H1 (cell line): ENCODE results near the gene GJC2. TPM values are rescaled to one million over a fixed set of nuclear protein-coding genes. Genes with fewer than 3 reads are reported as not detected.

Source experiments
- CTCF ChIA-PET: fragments of 300-600 bp; sonication (Branson Sonifier 250); formaldehyde crosslinking; loops from one replicate; lab custom pipeline; 2021; ENCODE audit not compliant: partially characterized antibody; lab: Charles Lee
- POLR2A ChIA-PET: fragments of 300-600 bp; sonication (Branson Sonifier 250); formaldehyde crosslinking; loops from one replicate; lab custom pipeline; 2021; ENCODE audit warnings: inconsistent platforms; ENCODE audit not compliant: partially characterized antibody; lab: Charles Lee
- DNase-seq, 2 experiments: peaks; one replicate each; pipeline versions ENCODE4 v3.0.0 to v3.0.0-alpha.2; 2010 to 2022; ENCODE audit warnings: low spot score in 2 of 2, low read depth in 1 of 2, mixed read lengths in 1 of 2
- FAIRE-seq: peaks from 2 replicates; lab custom pipeline; 2011; peaks lifted over from hg19 to GRCh38; lab: Jason Lieb, UNC
- H2AFZ ChIP-seq: 2 replicates; pipeline ENCODE4 v1.8.1; 2012; ENCODE audit warnings: low read length, inconsistent platforms
- H2AK5ac ChIP-seq: 2 replicates; pipeline ENCODE4 v1.6.1; 2013; ENCODE audit warnings: low read depth, low read length
- H2BK120ac ChIP-seq: replicated peaks from 2 replicates; pipeline ENCODE3; 2013; ENCODE audit warnings: low read depth, low read length, inconsistent platforms
- H2BK12ac ChIP-seq: 2 replicates; pipeline ENCODE4 v1.6.1; 2013; ENCODE audit warnings: low read depth, low read length
- H2BK15ac ChIP-seq: 2 replicates; pipeline ENCODE4 v1.6.1; 2013; ENCODE audit warnings: low read length
- H2BK20ac ChIP-seq: 2 replicates; pipeline ENCODE4 v1.6.1; 2013; ENCODE audit warnings: low read length
- H2BK5ac ChIP-seq: 2 replicates; pipeline ENCODE4 v1.6.1; 2013; ENCODE audit warnings: low read depth, low read length
- H3K14ac ChIP-seq: 2 replicates; pipeline ENCODE4 v1.6.1; 2013; ENCODE audit warnings: inconsistent platforms; ENCODE audit not compliant: insufficient read length
- H3K18ac ChIP-seq: 2 replicates; pipeline ENCODE4 v1.6.1; 2013; ENCODE audit warnings: low read length; ENCODE audit errors: extremely low read depth
- H3K23ac ChIP-seq: 2 replicates; pipeline ENCODE4 v1.6.1; 2013; ENCODE audit warnings: inconsistent platforms; ENCODE audit not compliant: insufficient read length
- H3K23me2 ChIP-seq: 2 replicates; pipeline ENCODE4 v1.6.1; 2013; ENCODE audit warnings: low read depth, low read length
- H3K27ac ChIP-seq: 2 replicates; pipeline ENCODE4 v1.6.1; 2011; ENCODE audit warnings: low read depth, low read length, inconsistent platforms
- H3K27me3 ChIP-seq, 4 experiments: replicated peaks in 1 of 4; 1 replicate in 1 of 4; 2 replicates in 3 of 4; pipeline versions ENCODE4 v1.6.1 to v1.8.1; 2011 to 2013; ENCODE audit warnings: low read length in 3 of 4, mild to moderate bottlenecking in 3 of 4, inconsistent platforms in 2 of 4, mixed read lengths in 2 of 4, moderate library complexity in 1 of 4; ENCODE audit not compliant: control insufficient read depth in 3 of 4, insufficient read depth in 3 of 4; ENCODE audit errors: extremely low read depth in 1 of 4
- H3K36me3 ChIP-seq, 4 experiments: 2 replicates each; pipeline versions ENCODE4 v1.6.1 to v1.8.1; 2011 to 2013; ENCODE audit warnings: mild to moderate bottlenecking in 4 of 4, low read length in 3 of 4, moderate library complexity in 2 of 4, control low read depth in 1 of 4, inconsistent platforms in 1 of 4; ENCODE audit not compliant: insufficient read depth in 4 of 4, control insufficient read depth in 2 of 4
- H3K4ac ChIP-seq: replicated peaks from 2 replicates; pipeline ENCODE3; 2013; ENCODE audit warnings: low read length, low read depth, mixed read lengths, inconsistent platforms; ENCODE audit not compliant: insufficient read length
- H3K4me1 ChIP-seq, 4 experiments: replicated peaks in 1 of 4; 1 replicate in 1 of 4; 2 replicates in 3 of 4; pipeline versions ENCODE4 v1.6.1 to v1.8.1; 2011 to 2013; ENCODE audit warnings: low read length in 3 of 4, inconsistent platforms in 2 of 4, mixed read lengths in 1 of 4; ENCODE audit not compliant: insufficient read depth in 4 of 4, control insufficient read depth in 3 of 4
- H3K4me2 ChIP-seq, 2 experiments: 2 replicates each; pipeline versions ENCODE4 v1.6.1 to v1.8.1; 2011 to 2013; ENCODE audit warnings: low read depth in 2 of 2, low read length in 2 of 2, control low read depth in 1 of 2, inconsistent platforms in 1 of 2, mild to moderate bottlenecking in 1 of 2; ENCODE audit not compliant: insufficient read depth in 1 of 2
- H3K4me3 ChIP-seq, 4 experiments: fragments of 200-600, 300-600 bp in 1 of 4; sonication (generic), shearing (Covaris generic), sonication (Bioruptor Twin) in 1 of 4; 2 replicates each; pipeline versions ENCODE4 v1.5.1 to v1.8.1; 2011 to 2016; ENCODE audit warnings: low read length in 4 of 4, low read depth in 3 of 4, control low read depth in 2 of 4, inconsistent platforms in 2 of 4, mild to moderate bottlenecking in 2 of 4, mixed read lengths in 1 of 4, moderate library complexity in 1 of 4; ENCODE audit not compliant: insufficient read depth in 2 of 4; ENCODE audit errors: extremely low read depth in 1 of 4
- H3K56ac ChIP-seq: replicated peaks from 2 replicates; pipeline ENCODE3; 2013; ENCODE audit warnings: low read depth, mild to moderate bottlenecking, mixed read lengths, low read length, inconsistent platforms; ENCODE audit not compliant: insufficient read length
- H3K79me1 ChIP-seq: 2 replicates; pipeline ENCODE4 v1.6.1; 2013; ENCODE audit warnings: low read depth, low read length, control low read depth
- H3K79me2 ChIP-seq, 2 experiments: 2 replicates each; pipeline versions ENCODE4 v1.6.1 to v1.8.1; 2012 to 2013; ENCODE audit warnings: low read length in 2 of 2, mild to moderate bottlenecking in 2 of 2, inconsistent platforms in 1 of 2; ENCODE audit not compliant: insufficient read depth in 2 of 2, control insufficient read depth in 1 of 2
- H3K9ac ChIP-seq, 4 experiments: replicated peaks in 1 of 4; 1 replicate in 1 of 4; 2 replicates in 3 of 4; pipeline versions ENCODE4 v1.6.1 to v1.8.1; 2011 to 2013; ENCODE audit warnings: low read depth in 3 of 4, low read length in 3 of 4, control low read depth in 2 of 4, mild to moderate bottlenecking in 2 of 4, moderate library complexity in 2 of 4, inconsistent platforms in 1 of 4; ENCODE audit errors: extremely low read depth in 1 of 4
- H3K9me3 ChIP-seq, 2 experiments: 2 replicates each; pipeline versions ENCODE4 v1.6.1 to v1.8.1; 2012 to 2013; ENCODE audit warnings: mild to moderate bottlenecking in 2 of 2, moderate library complexity in 2 of 2, control low read depth in 1 of 2, inconsistent platforms in 1 of 2, low read depth in 1 of 2, low read length in 1 of 2, mixed read lengths in 1 of 2; ENCODE audit not compliant: insufficient read depth in 2 of 2
- H4K20me1 ChIP-seq, 2 experiments: replicated peaks in 1 of 2; 2 replicates each; pipeline versions ENCODE3 to v1.8.1; 2011 to 2013; ENCODE audit warnings: inconsistent platforms in 2 of 2, low read length in 2 of 2, mild to moderate bottlenecking in 1 of 2; ENCODE audit not compliant: insufficient read depth in 2 of 2, control insufficient read depth in 1 of 2
- H4K5ac ChIP-seq: 2 replicates; pipeline ENCODE4 v1.6.1; 2013; ENCODE audit warnings: low read length, low read depth, mixed read lengths, inconsistent platforms; ENCODE audit not compliant: insufficient read length
- H4K8ac ChIP-seq: 2 replicates; pipeline ENCODE4 v1.8.0; 2013; ENCODE audit warnings: mild to moderate bottlenecking, moderate library complexity, low read length, inconsistent platforms; ENCODE audit not compliant: insufficient read depth; ENCODE audit errors: extremely low read depth
- H4K91ac ChIP-seq: replicated peaks from 2 replicates; pipeline ENCODE3; 2013; ENCODE audit warnings: low read length, mixed read lengths, inconsistent platforms; ENCODE audit not compliant: insufficient read length
- BCL11A ChIP-seq, 2 experiments: IDR thresholded peaks; one replicate each; pipeline ENCODE4 v1.6.1; 2011; ENCODE audit warnings: low read depth in 2 of 2, low read length in 2 of 2, mild to moderate bottlenecking in 2 of 2
- CBX5 ChIP-seq: fragments of 300-800, 300-1000 bp; sonication (generic); IDR thresholded peaks from 2 replicates; pipeline ENCODE4 v1.7.1; 2016; ENCODE audit warnings: antibody characterized with exemption, low read length, low read depth
- CHD1 ChIP-seq: IDR thresholded peaks from 2 replicates; pipeline ENCODE4 v1.6.1; 2012; ENCODE audit warnings: low read depth, low read length, improper control_type of control experiment
- FOSL1 ChIP-seq: IDR thresholded peaks from 2 replicates; pipeline ENCODE4 v1.6.1; 2011; ENCODE audit warnings: mild to moderate bottlenecking, low read depth, low read length, moderate library complexity; ENCODE audit not compliant: insufficient read depth
- JUND ChIP-seq: IDR thresholded peaks from 2 replicates; pipeline ENCODE4 v1.6.1; 2011; ENCODE audit warnings: mild to moderate bottlenecking, improper control_type of control experiment, low read length
- POLR2A ChIP-seq, 2 experiments: IDR thresholded peaks; 1 replicate in 1 of 2; 2 replicates in 1 of 2; pipeline ENCODE4 v1.6.1; 2011; ENCODE audit warnings: low read depth in 2 of 2, low read length in 2 of 2, mild to moderate bottlenecking in 2 of 2; ENCODE audit errors: control extremely low read depth in 1 of 2
- RBBP5 ChIP-seq: IDR thresholded peaks from 2 replicates; pipeline ENCODE4 v1.7.1; 2012; ENCODE audit warnings: low read depth, mild to moderate bottlenecking, inconsistent platforms, low read length, moderate library complexity, borderline replicate concordance
- RNF2 ChIP-seq: fragments of 200-900, 300-1000 bp; sonication (generic); IDR thresholded peaks from 2 replicates; pipeline ENCODE4 v1.7.1; 2016; ENCODE audit warnings: borderline replicate concordance, low read depth, mild to moderate bottlenecking, antibody characterized with exemption, low read length; ENCODE audit not compliant: poor library complexity, severe bottlenecking; ENCODE audit errors: missing control alignments
- RXRA ChIP-seq: IDR thresholded peaks from 2 replicates; pipeline ENCODE4 v1.6.1; 2011; ENCODE audit warnings: low read depth, mild to moderate bottlenecking, low read length, moderate library complexity; ENCODE audit not compliant: insufficient read depth
- SIRT6 ChIP-seq: IDR thresholded peaks from one replicate; pipeline ENCODE4 v1.7.1; 2012; ENCODE audit warnings: low read length, inconsistent platforms
- SRF ChIP-seq: IDR thresholded peaks from 2 replicates; pipeline ENCODE4 v1.6.1; 2011; ENCODE audit warnings: mild to moderate bottlenecking, low read depth, low read length, moderate library complexity
- WGBS, 2 experiments: shearing (Covaris generic) in 1 of 2; methylation state at CpG; one replicate each; pipeline versions ENCODE4 v1.1.6 to v1.1.7; 2013 to 2015; ENCODE audit warnings: low lambda C conversion rate in 2 of 2, mixed read lengths in 2 of 2, inconsistent platforms in 1 of 2, low coverage in 1 of 2, missing lambda C conversion rate in 1 of 2; ENCODE audit not compliant: insufficient replicate concordance in 2 of 2, insufficient coverage in 1 of 2, insufficient read length in 1 of 2; ENCODE audit errors: extremely low coverage in 1 of 2, missing lambda C conversion rate in 1 of 2; 5-methylcytosine and 5-hydroxymethylcytosine counted together
- polyA plus RNA-seq, 7 experiments: library from polyadenylated mRNA; depleted of rRNA in 3 of 7; stranded (reverse) in 5 of 7; unstranded in 2 of 7; fragments of >200 nt in 5 of 7; fragments of 200-250 nt in 2 of 7; gene quantifications; 1 replicate in 5 of 7; 2 replicates in 1 of 7; 4 replicates in 1 of 7; pipeline versions ENCODE4 v1.2.1 to v1.2.3, GENCODE V29; 2011 to 2013; ENCODE audit warnings: missing spikeins in 2 of 7, mixed read lengths in 2 of 7
- total RNA-seq: library from RNA; stranded (reverse); fragmentation: NEBNext Ultra II Directional; extraction: Animal tissue kit (Norgen Biotek cat#: 25700); gene quantifications from 2 replicates; pipeline ENCODE4 v1.2.1, GENCODE V29; 2021

The GJC2 gene
- total and polyA plus RNA-seq, 2 of the 8 experiments (the other 6 are each of a cell fraction or from before 2014, with no cell fraction given): 0.17 to 0.54 TPM

- peak within 1 kb of the TSS; percentile 92 for H2BK15ac ChIP-seq
- H3K56ac ChIP-seq: peak within 1 kb of the TSS; percentile 91
- peak within 1 kb of the TSS; percentile 99 for H2AFZ ChIP-seq
- peaks cover 2% of the 10 kb centered on the region; the same call in 1 of the 2 replicates for H3K79me1 ChIP-seq
- peak within 1 kb of the TSS; percentile 75 for H4K91ac ChIP-seq
- H3K4me2 ChIP-seq: peak within 1 kb of the TSS; percentile 64 to 98
- H2BK12ac ChIP-seq: peak within 1 kb of the TSS; percentile 52; the same call in 1 of the 2 replicates
- H3K14ac ChIP-seq: no peak within 1 kb of the TSS
- H4K8ac ChIP-seq: peak within 1 kb of the TSS; percentile 100
- H4K5ac ChIP-seq: peak within 1 kb of the TSS; percentile 53
- no peak within 1 kb of the TSS for H2BK20ac ChIP-seq
- H2AK5ac ChIP-seq: no peak within 1 kb of the TSS
- H3K79me2 ChIP-seq: peaks cover 0 to 23% of the 10 kb centered on the region in 2 experiments; a peak in 2 of 4 replicates
- H4K20me1 ChIP-seq: peaks cover 0 to 4% of the 10 kb centered on the region in 2 experiments
- peak within 1 kb of the TSS; percentile 66 for H2BK5ac ChIP-seq
- peak within 1 kb of the TSS; percentile 64 to 98 (median 95) for H3K9ac ChIP-seq
- H2BK120ac ChIP-seq: peak within 1 kb of the TSS; percentile 97
- POLR2A ChIA-PET: interaction anchor here (0.7 to 6.5 kb wide), 21 partner anchors 9 to 292 kb away, joined by 3 to 44 read pairs (median 4); partner anchors contain the start of genes GUK1, MRPL55 and WNT3A
- peaks cover 0 to 12% (median 8%) of the 10 kb centered on the region in 4 experiments; a peak in 6 of 7 replicates for H3K4me1 ChIP-seq
- peaks cover 6% of the 10 kb centered on the region; the same call in 1 of the 2 replicates for H3K23me2 ChIP-seq
- H3K18ac ChIP-seq: peak within 1 kb of the TSS; percentile 44; the same call in 1 of the 2 replicates
- H3K23ac ChIP-seq: no peak within 1 kb of the TSS
- H3K9me3 ChIP-seq: no peaks in the 10 kb centered on the region
- peak; percentile 95 to 99 for DNase-seq
- no peak for FAIRE-seq
- H3K4ac ChIP-seq: peak within 1 kb of the TSS; percentile 69
- WGBS, 2 experiments: 0% methylated on average over 65 of the region's 93 CpGs; no CpG with 5 or more reads in 1 of the 2 experiments
- CTCF ChIA-PET: interaction anchor here (0.6 to 6.2 kb wide), 13 partner anchors 10 to 910 kb away, joined by 3 to 40 read pairs (median 7); partner anchors contain the start of genes GJC2 and GUK1
- peak within 1 kb of the TSS; percentile 54 to 79 (median 62) for H3K4me3 ChIP-seq
- H3K27me3 ChIP-seq: peaks cover 0 to 3% (median 0%) of the 10 kb centered on the region in 4 experiments; a peak in 2 of 7 replicates
- peak within 1 kb of the TSS; percentile 99 for H3K27ac ChIP-seq
- no peaks in the 10 kb centered on the region for H3K36me3 ChIP-seq
- TF ChIP-seq JUND (peak; percentile 97), CBX5 (no peak), RBBP5 (0 out of 2 replicates have a peak, but pooled peaks have one; percentile 74), RNF2 (no peak), FOSL1 (peak; percentile 31; the same call in 1 of the 2 replicates), SIRT6 (no peak), SRF (no peak), RXRA (no peak), BCL11A (IDR thresholded peaks at IDR 0.05; ENCODE audit: low read depth in 2 of 2, low read length in 2 of 2) (no peak), POLR2A (IDR thresholded peaks at IDR 0.05; ENCODE audit: control extremely low read depth in 1 of 2, low read depth in 2 of 2, low read length in 2 of 2) (peak in 1 of 2 experiments; percentile 99; a peak in 2 of 3 replicates), CHD1 (no peak)
Observed at GRCh38 chr1:228165372-228166169, 15.8 kb downstream of the GJC2 start, which contains the start of gene IBA57. Gene IBA57, plus strand, starts transcription at chr1:228165804. Its CDS starts 13 bp downstream, at chr1:228165817.
